ENCODE data around the gene CYP26A1.

Gene CYP26A1

GRCh38 chr10:93073539-93074146 is at the start of gene CYP26A1:
Gene CYP26A1 (plus strand): TSS chr10:93073893. CDS start chr10:93073935, 42 bp downstream.
- no peak for DNase-seq

GRCh38 chr10:93026072-93026471 is 47.6 kb upstream of the CYP26A1 start:
- DNase-seq = no peak

- DNase-seq = no peak
Measured at GRCh38 chr10:93027508-93027907, 46.2 kb upstream of the CYP26A1 start.

GRCh38 chr10:93028883-93029282 is 44.8 kb upstream of the CYP26A1 start:
- no peak for DNase-seq

- no peak for DNase-seq
Measured at GRCh38 chr10:93030409-93030808, 43.3 kb upstream of the CYP26A1 start.

- no peak for DNase-seq
Measured at GRCh38 chr10:93032105-93032808, 41.4 kb upstream of the CYP26A1 start.

DNA sequence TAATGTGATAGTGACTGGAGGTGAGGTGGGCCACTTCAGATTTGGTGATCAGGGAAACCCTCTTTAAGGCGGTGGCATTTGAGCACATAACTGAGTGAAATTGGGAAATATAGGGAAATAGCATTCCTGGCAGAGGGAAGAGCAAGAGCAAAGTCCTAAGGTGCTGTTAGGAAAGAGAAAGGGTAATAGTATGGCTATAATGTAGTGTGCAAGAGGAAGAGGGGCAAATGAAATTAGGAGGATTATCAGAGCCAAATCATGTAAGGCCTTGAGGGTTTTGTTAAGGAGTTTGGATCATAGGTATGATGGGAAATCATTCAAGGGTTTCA is 40.9 kb upstream of the CYP26A1 start:
- no peak for DNase-seq

GRCh38 chr10:93034426-93034825 is 39.3 kb upstream of the CYP26A1 start:
- no peak for DNase-seq

DNA sequence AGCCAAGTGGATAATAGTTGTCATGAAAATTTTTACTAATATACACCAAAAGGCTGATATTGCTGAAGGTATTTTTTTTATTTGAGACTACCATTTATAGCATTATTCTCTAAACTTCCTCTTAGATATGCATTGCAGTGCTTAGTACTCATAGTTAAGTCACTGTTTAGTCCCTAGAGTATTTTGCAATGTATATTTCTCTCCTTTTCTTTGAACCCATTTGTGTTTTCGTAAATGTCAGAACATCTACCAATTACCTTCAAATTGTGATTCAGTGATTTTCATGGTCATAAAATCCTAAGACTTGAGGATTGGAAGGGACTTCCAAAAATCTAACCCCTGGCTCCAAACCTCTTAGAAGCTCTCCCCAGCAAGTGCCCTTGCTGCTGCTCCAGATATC is 34.6 kb upstream of the CYP26A1 start:
- no peak for DNase-seq

DNA sequence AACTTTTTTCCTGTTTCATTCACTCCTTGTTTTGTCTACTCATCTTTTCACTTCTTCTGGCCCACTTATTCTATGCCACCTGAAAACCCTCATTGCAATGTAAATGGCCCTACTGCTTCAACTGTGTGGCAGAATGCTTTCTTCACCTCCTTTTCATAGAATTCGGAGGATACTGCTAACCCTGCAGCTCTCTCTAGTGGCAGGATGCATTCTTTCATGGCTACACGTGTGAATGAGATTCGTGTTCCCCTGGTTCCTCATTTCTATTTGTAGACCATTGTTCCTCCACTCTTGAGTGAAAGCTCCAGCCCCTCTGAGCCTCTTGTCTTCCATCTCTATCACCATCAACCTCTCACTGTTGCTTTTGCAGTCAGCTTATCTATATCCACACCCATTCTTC is 34.0 kb upstream of the CYP26A1 start:
- no peak for DNase-seq

DNA sequence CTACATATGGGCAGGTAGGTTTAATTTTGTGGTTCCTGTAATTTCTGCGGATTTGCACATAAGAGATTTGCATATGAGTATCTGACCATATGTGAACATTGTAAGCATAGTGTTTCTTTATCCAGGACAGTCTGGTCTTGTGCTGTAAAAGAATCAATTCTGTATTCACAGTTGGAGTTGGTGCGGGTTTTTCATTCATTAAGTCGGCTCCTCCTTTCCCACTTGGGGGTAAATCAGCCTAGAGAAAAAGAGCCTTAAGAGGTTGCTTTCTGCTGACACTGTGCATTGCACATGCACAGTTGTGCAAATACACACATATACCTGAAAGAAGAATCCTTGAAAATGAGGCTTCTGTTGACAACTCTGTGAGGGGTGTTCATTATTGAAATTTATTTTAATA is 19.2 kb upstream of the CYP26A1 start:
- DNase-seq = no peak

DNA sequence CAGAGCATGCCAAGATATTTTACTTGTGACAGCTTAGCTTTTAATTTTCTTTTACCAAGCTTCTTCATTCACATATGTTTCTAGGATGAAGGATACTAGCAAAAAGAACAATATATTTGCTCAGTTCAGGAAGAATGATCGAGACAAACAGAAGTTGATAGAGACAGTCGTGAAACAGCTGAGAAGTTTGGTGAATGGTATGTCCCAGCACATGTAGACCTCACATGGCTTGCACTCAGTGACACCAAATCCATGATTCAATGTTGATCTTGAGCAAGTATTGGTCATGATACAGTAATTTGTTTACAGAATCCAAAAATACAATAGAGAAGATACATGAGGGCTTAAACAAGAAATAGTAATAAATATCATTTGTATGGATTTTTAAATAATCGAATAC is 15.6 kb upstream of the CYP26A1 start:
- DNase-seq = no peak

DNA sequence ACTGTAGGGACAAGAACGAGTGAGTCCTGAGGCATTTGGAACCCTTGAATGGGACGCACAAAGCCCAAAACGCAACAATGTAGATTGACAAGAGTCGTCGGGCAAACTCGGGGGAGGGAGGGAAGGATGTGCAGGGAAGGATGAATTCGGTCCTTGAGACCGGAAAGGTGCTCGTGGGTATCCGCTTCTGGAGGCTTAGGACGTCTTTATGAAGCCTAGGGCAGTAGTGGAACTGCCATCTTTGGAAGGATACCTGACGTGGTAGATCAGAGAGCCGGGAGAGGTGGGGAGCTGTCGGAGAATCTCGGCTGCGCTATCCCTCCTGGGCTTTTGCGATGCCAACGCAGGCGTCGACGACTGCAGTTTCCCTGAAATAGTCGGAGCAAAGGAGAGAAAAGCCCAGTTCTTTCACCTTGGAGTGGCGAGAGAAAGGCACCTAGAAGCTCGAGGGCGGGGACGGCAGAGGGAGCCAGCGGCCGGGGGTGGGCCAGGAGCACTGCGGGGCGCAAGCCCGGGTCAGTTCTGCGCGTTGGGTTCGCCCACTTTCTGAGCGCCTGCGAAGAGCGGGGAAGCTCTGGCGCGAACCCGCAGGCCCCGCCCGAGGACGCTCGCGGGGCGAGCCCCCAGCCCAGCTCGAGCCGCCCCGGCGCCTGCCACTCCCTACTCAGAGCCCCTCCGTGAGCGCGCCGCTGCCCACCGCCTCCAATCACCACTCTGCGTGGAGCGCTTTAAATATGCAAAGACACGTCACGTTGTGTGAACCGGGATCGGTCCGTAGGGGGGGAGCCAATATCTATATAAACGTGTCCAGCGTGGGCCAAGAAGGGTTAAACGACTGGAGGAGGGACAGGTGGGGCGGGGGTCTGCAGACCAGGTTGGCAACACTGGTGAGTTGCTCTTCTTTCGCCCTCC is 13.5 kb upstream of the CYP26A1 start, which contains the start of gene CYP26C1:
Gene CYP26C1 (plus strand): TSS at position 824 of the 912 bp plus-strand sequence. CDS start 466 bp downstream, outside the sequence.
- DNase-seq = no peak

DNA sequence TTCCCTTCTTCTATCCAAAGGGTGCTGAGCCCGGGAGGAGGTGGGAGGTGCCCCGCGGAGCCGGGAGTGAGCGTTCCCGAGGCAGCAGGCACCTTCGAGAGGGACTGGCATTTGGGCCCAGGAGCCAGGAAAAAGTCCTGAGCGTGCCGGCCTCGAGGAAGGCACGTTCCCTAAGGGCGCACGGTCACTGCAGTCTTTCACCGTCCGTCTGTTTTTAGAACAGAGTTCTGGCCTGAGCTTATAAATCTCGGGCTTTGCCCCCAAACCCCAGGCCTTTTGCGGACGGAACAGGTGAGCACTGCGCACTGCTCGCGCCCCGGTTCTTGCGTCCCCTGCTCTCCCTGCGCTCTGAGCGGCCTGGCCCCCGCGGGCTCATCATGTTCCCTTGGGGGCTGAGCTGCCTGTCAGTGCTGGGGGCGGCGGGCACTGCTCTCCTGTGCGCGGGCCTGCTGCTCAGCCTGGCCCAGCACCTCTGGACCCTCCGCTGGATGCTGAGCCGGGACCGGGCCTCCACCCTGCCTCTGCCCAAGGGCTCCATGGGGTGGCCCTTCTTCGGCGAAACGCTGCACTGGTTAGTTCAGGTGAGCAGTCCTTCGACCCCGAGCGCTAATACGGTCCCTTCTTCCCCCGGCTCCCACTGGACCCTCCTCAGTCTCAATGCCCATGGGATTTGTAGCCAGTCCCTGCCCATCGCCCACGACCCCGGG is 12.7 kb upstream of the CYP26A1 start:
- no peak for DNase-seq

- DNase-seq = no peak
Measured at GRCh38 chr10:93061594-93062513, 11.8 kb upstream of the CYP26A1 start.

DNA sequence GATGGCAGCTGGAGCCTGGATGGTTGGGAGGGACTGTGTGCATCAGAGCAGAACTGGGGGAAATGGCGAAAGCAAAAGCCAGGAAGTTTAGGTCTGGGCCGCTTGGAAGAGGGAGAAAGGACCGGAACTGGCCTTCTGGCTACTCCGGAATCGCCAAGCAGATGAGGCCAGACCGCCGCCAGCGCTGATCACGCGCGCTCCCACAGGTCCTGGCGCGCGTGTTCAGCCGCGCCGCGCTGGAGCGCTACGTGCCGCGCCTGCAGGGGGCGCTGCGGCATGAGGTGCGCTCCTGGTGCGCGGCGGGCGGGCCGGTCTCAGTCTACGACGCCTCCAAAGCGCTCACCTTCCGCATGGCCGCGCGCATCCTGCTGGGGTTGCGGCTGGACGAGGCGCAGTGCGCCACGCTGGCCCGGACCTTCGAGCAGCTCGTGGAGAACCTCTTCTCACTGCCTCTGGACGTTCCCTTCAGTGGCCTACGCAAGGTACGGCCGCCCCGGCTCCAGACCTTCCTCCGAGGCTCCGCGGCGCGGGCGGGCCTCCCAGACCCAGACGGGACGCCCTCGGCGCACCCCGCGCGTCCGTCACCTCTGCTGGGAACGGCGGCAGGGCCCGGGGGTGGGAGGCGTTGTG is 11.1 kb upstream of the CYP26A1 start:
- DNase-seq = no peak

DNA sequence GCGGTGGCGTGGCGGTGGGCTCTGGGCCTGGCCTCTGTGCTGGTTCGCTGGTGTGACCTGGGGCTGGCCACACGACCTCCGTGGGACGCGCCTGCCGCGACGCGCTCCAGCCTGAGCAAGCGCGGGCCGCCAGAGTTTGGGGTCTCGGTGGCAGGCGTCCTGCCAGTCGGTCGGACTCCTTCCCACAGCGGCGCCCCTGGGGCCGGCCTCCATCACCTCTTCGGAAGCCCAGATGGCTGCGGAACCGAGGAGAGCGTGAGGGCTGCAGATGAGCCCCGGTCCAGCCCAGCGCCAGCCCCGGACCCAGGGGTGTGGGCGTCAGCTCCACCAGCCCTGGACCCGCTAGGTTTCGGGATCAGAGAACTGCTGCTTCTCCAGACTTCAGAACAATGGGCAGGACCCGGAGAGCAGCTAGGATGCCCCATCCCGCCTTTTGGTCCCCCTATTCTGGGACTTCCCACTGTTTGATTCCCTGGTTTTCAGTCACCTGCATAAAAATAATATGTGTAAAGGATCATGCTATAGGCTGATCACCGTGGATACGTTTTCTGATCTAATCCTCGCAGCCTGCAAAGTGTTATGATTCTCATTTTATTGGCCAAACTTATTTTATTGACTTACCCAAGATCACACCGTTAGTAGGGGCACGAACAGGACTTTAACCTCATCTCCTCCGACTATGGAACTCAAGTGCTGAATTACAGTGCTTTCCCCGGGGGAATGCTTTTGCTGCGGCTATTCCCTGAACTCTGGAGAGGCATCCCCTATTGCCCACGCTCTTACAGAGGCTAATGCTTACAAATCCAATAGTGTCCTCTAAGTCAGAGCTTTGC is 10.3 kb upstream of the CYP26A1 start:
- DNase-seq = no peak

GRCh38 chr10:93063977-93064660 is 9.6 kb upstream of the CYP26A1 start:
- no peak for DNase-seq

- no peak for DNase-seq
Measured at GRCh38 chr10:93064874-93065660, 8.6 kb upstream of the CYP26A1 start.

Measured in NCI-H1436 treated with DMSO at 0.1 percent for 48 hours (cell line).